Transverse colon (tissue), 4 donors: ENCODE measurements around the gene RLN1. TPM values are rescaled to one million over a fixed set of nuclear protein-coding genes. Genes with fewer than 3 reads are reported as not detected.

Experiments
- DNase-seq: peaks from one replicate; pipeline ENCODE4 v3.0.0-alpha.2; 2019
- H3K27ac ChIP-seq, 4 donors: fragments of 200-600 bp; sonication (generic); 2 replicates each; pipeline ENCODE4 v1.5.1; 2016 to 2018; ENCODE audit warnings: inconsistent platforms in 4 of 4
- H3K27me3 ChIP-seq: fragments of 200-600 bp; sonication (generic); 2 replicates; pipeline ENCODE4 v1.5.1; 2017; ENCODE audit warnings: inconsistent platforms
- H3K36me3 ChIP-seq, 4 donors: fragments of 200-600 bp; sonication (generic); 2 replicates each; pipeline ENCODE4 v1.5.1; 2017 to 2019; ENCODE audit warnings: inconsistent platforms in 4 of 4
- H3K4me1 ChIP-seq, 4 donors: fragments of 200-600 bp; sonication (generic); 2 replicates each; pipeline ENCODE4 v1.5.1; 2017 to 2020; ENCODE audit warnings: inconsistent platforms in 4 of 4
- H3K4me3 ChIP-seq, 4 donors: fragments of 200-600 bp; sonication (generic); 1 replicate in 1 of 4; 2 replicates in 3 of 4; pipeline versions ENCODE4 v1.5.1 to v1.6.1; 2017 to 2019; ENCODE audit warnings: inconsistent platforms in 4 of 4
- H3K9me3 ChIP-seq, 2 donors: fragments of 200-600 bp; sonication (generic); 2 replicates each; pipeline ENCODE4 v1.5.1; 2017 to 2019; ENCODE audit warnings: inconsistent platforms in 2 of 2
- EP300 ChIP-seq: sonication (generic); formaldehyde crosslinking; IDR thresholded peaks from one replicate; pipeline ENCODE4 v1.6.1; 2017; ENCODE audit warnings: antibody characterized with exemption, low read depth
- POLR2A ChIP-seq: fragments of 450-650 bp; IDR thresholded peaks from one replicate; pipeline ENCODE4 v1.6.1; 2016; ENCODE audit warnings: antibody characterized with exemption, mild to moderate bottlenecking, moderate library complexity
- POLR2AphosphoS5 ChIP-seq, 3 donors: sonication (generic); formaldehyde crosslinking; IDR thresholded peaks; one replicate each; pipeline ENCODE4 v1.6.1; 2016; ENCODE audit warnings: antibody characterized with exemption in 3 of 3
- WGBS, 2 donors: methylation state at CpG; one replicate each; pipeline ENCODE4 v1.1.5; 2018; ENCODE audit warnings: low coverage in 1 of 2; 5-methylcytosine and 5-hydroxymethylcytosine counted together
- in situ Hi-C, 4 donors: fragments of 200-750 bp; cut with MboI; loops; one replicate each; pipeline versions ENCODE4 v1.15.0 to v1.15.1; 2017; ENCODE audit warnings: low sequenced_read_pairs in 3 of 4, low pct_ligation_motif_present in 1 of 4, low pct_unique_long_range_greater_than_20kb in 1 of 4
- intact Hi-C: fragments of 100-400 bp; cut with DNase I; formaldehyde crosslinking; loops from one replicate; pipeline ENCODE4 v1.15.1; 2023; ENCODE audit warnings: low total_unique reads
- total RNA-seq, 4 donors: library from RNA; depleted of rRNA; stranded (reverse); fragments of >200 nt; gene quantifications; one replicate each; pipeline ENCODE4 v1.1.0, GENCODE V29; 2016
- TF ChIP-seq, protein P1 (sequence below), 5 experiments: fragments of 200-600 bp in 3 of 5; fragments of 450-650 bp in 2 of 5; sonication (generic) in 3 of 5; IDR thresholded peaks; 1 replicate in 2 of 5; 2 replicates in 3 of 5; pipeline ENCODE4 v1.5.1; 2016 to 2017; ENCODE audit warnings: antibody characterized with exemption in 5 of 5, inconsistent platforms in 3 of 5, mild to moderate bottlenecking in 2 of 5, moderate library complexity in 1 of 5

The RLN1 gene
- total RNA-seq, 4 donors from 2014 or later, result 0.79 TPM; not detected in 3

DNA sequence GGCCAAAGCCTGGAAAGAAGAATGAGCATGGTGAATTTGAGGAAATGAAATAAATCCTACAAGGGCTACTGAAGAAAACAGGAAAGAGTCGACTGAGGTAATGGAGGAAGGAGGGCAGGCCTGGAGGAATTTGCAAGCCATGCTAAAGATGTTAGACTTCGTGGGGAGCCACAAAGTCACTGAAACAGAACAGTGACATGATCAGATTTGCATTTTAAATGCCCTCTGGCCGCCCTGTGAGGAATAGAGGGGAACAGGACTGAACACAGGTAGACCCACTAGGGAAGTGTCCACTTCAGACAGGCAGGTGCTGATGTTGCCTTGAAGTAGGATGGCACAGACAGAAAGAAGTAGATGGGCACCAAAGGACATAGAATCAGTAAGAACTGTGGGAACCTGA is 42.8 kb upstream of the RLN1 start:
- H3K4me1 ChIP-seq, result no peaks in the 10 kb centered on the region
- H3K9me3 ChIP-seq, result no peaks in the 10 kb centered on the region
- H3K27me3 ChIP-seq, result no peaks in the 10 kb centered on the region
- WGBS, 2 donors, result 60 to 74% methylated on average over 1 to 3 of the region's 3 CpGs
- no peaks in the 10 kb centered on the region for H3K36me3 ChIP-seq
- intact Hi-C loops, result no loop called here
- H3K27ac ChIP-seq, result no peak overlapping the region
- TF ChIP-seq, protein P1, sequence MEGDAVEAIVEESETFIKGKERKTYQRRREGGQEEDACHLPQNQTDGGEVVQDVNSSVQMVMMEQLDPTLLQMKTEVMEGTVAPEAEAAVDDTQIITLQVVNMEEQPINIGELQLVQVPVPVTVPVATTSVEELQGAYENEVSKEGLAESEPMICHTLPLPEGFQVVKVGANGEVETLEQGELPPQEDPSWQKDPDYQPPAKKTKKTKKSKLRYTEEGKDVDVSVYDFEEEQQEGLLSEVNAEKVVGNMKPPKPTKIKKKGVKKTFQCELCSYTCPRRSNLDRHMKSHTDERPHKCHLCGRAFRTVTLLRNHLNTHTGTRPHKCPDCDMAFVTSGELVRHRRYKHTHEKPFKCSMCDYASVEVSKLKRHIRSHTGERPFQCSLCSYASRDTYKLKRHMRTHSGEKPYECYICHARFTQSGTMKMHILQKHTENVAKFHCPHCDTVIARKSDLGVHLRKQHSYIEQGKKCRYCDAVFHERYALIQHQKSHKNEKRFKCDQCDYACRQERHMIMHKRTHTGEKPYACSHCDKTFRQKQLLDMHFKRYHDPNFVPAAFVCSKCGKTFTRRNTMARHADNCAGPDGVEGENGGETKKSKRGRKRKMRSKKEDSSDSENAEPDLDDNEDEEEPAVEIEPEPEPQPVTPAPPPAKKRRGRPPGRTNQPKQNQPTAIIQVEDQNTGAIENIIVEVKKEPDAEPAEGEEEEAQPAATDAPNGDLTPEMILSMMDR (IDR thresholded peaks at IDR 0.05), result no peak
- no peak for TF ChIP-seq EP300
- TF ChIP-seq POLR2A, result no peak
- TF ChIP-seq POLR2AphosphoS5 (IDR thresholded peaks at IDR 0.05), result no peak
- in situ Hi-C loops, result no loop called here
- no peak for DNase-seq
- no peak overlapping the region for H3K4me3 ChIP-seq

DNA sequence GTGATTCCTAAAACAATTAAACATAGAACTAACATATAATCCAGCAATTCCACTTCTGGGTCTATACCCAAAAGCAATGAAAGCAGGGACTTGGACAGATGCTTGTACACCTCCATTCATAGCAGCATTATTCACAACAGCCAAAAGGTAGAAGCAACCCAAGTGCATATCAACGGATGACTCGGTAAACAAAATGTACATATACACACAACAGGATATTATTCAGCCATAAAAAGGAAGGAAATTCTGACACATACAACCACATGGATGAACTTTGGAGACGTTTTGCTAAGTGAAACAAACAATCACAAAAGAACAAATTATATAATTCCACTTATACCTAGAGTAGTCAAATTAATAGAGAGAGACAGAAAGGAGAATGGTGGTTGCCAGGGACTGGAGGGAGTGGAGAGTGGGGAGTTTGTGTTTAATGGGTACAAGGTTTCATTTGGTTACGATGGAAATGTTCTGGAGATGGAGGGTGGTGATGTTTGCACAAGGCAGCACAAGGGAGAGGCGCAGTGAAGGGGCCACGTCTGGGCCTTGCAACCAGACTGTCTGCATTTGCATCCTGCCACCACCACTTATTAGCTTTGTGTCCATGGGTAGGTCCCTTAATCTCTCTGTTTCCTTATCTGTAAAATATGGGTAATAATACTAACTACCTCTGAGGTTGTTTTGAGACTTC is 36.3 kb upstream of the RLN1 start:
- Histone ChIP-seq H3K9me3 (no peaks in the 10 kb centered on the region), H3K36me3 (no peaks in the 10 kb centered on the region), H3K27me3 (no peaks in the 10 kb centered on the region), H3K27ac (no peak overlapping the region), H3K4me1 (peaks cover 0 to 9% (median 2%) of the 10 kb centered on the region in 4 donors), H3K4me3 (no peak overlapping the region)
- DNase-seq, result no peak
- in situ Hi-C loops (no loop called here), intact Hi-C loops (no loop called here)
- WGBS, 2 donors, result 46 to 62% methylated on average over 2 to 6 of the region's 6 CpGs
- TF ChIP-seq POLR2AphosphoS5 (IDR thresholded peaks at IDR 0.05), result no peak

DNA sequence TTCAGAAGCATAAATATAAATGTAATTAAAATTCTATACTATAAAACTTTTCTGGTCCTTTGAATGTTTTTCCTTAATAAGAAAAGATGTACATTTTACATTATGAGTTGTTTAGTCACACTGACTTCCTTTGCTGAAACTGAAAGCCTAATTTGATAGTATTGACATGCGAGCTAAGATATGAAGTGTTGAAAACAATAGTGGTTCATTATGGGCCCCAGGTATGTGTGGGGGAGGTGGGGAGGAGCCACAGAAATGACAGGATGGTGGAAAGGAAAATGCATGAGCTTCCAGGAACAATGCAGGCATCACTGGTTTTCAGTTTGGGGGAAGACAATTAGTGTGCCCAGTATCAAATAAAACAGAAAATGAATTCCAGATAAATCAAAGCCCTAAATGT is 35.4 kb upstream of the RLN1 start:
- H3K4me3 ChIP-seq, result no peak overlapping the region
- no peaks in the 10 kb centered on the region for H3K9me3 ChIP-seq
- 47 to 63% methylated on average over 1 of the region's 1 CpG for WGBS, 2 donors
- H3K4me1 ChIP-seq, result peaks cover 0 to 9% (median 2%) of the 10 kb centered on the region in 4 donors
- no peak for DNase-seq
- no peak overlapping the region for H3K27ac ChIP-seq
- no peaks in the 10 kb centered on the region for H3K27me3 ChIP-seq
- H3K36me3 ChIP-seq, result no peaks in the 10 kb centered on the region
- TF ChIP-seq POLR2A, result no peak
- no peak for TF ChIP-seq POLR2AphosphoS5 (IDR thresholded peaks at IDR 0.05)
- TF ChIP-seq, protein P1 (IDR thresholded peaks at IDR 0.05), result no peak
- no peak for TF ChIP-seq EP300
- in situ Hi-C loops, result no loop called here
- intact Hi-C loops, result no loop called here

GRCh38 chr9:5364294-5365024 is 24.8 kb upstream of the RLN1 start:
- 36 to 37% methylated on average over 3 of the region's 3 CpGs for WGBS, 2 donors
- no peak overlapping the region for H3K4me3 ChIP-seq
- intact Hi-C loops, result no loop called here
- no peaks in the 10 kb centered on the region for H3K9me3 ChIP-seq
- in situ Hi-C loops, result no loop called here
- H3K36me3 ChIP-seq, result peaks cover 0 to 4% (median 0%) of the 10 kb centered on the region in 4 donors
- H3K27ac ChIP-seq, result no peak overlapping the region
- no peak for TF ChIP-seq EP300
- TF ChIP-seq POLR2A, result no peak
- TF ChIP-seq POLR2AphosphoS5 (IDR thresholded peaks at IDR 0.05), result no peak
- TF ChIP-seq, protein P1 (IDR thresholded peaks at IDR 0.05), result no peak
- H3K4me1 ChIP-seq, result peaks cover 0 to 10% (median 3%) of the 10 kb centered on the region in 4 donors
- DNase-seq, result no peak
- no peaks in the 10 kb centered on the region for H3K27me3 ChIP-seq
